Kidney (tissue), 14 donors: ENCODE measurements around the gene VPS4A. TPM values are rescaled to one million over a fixed set of nuclear protein-coding genes. Genes with fewer than 3 reads are reported as not detected.

Experiments
- DNase-seq, 5 donors: peaks; one replicate each; pipeline ENCODE4 v3.0.0-alpha.2; 2013 to 2020
- FAIRE-seq: peaks from 2 replicates; lab custom pipeline; 2012; peaks lifted over from hg19 to GRCh38; lab: Jason Lieb, UNC
- H3K27ac ChIP-seq, 2 donors: one replicate each; pipeline ENCODE4 v1.7.0; 2013; ENCODE audit warnings: low read depth in 2 of 2, low read length in 2 of 2, inconsistent platforms in 1 of 2
- H3K27me3 ChIP-seq: one replicate; pipeline ENCODE4 v1.7.1; 2013; ENCODE audit warnings: low read length, inconsistent platforms; ENCODE audit not compliant: control insufficient read depth, insufficient read depth
- H3K36me3 ChIP-seq, 3 donors: one replicate each; pipeline versions ENCODE4 v1.7.0 to v1.7.1; 2013; ENCODE audit warnings: low read length in 3 of 3, control low read depth in 1 of 3, inconsistent platforms in 1 of 3; ENCODE audit not compliant: insufficient read depth in 3 of 3, control insufficient read depth in 2 of 3
- H3K4me1 ChIP-seq, 3 donors: one replicate each; pipeline versions ENCODE4 v1.7.0 to v1.7.1; 2013; ENCODE audit warnings: low read length in 3 of 3, inconsistent platforms in 1 of 3, low read depth in 1 of 3; ENCODE audit not compliant: control insufficient read depth in 2 of 3, insufficient read depth in 2 of 3
- H3K4me3 ChIP-seq, 3 donors: one replicate each; pipeline versions ENCODE4 v1.7.0 to v1.8.1; 2013; ENCODE audit warnings: low read length in 3 of 3, control low read depth in 1 of 3, inconsistent platforms in 1 of 3
- H3K9ac ChIP-seq, 3 donors: one replicate each; pipeline versions ENCODE4 v1.7.0 to v1.7.1; 2013; ENCODE audit warnings: low read length in 3 of 3, control low read depth in 1 of 3, inconsistent platforms in 1 of 3
- H3K9me3 ChIP-seq, 3 donors: one replicate each; pipeline versions ENCODE4 v1.7.0 to v1.7.1; 2013; ENCODE audit warnings: low read length in 3 of 3, control low read depth in 1 of 3, inconsistent platforms in 1 of 3; ENCODE audit not compliant: control insufficient read depth in 2 of 3, insufficient read depth in 1 of 3
- CTCF ChIP-seq: IDR thresholded peaks from 3 replicates; pipeline ENCODE4 v1.5.1; 2012; ENCODE audit warnings: mild to moderate bottlenecking, moderate library complexity, borderline replicate concordance; ENCODE audit not compliant: insufficient read depth; ENCODE audit errors: extremely low read depth
- intact Hi-C: fragments of 100-400 bp; cut with DNase I; formaldehyde crosslinking; loops from one replicate; pipeline ENCODE4 v1.11.1; 2022
- polyA plus RNA-seq: library from polyadenylated mRNA; stranded (reverse); fragments of 350-450 nt; fragmentation: Illumina TruSeq; extraction: RNeasy Lipid Tissue Mini Kit (QIAGEN cat#74804); gene quantifications from one replicate; pipeline ENCODE4 v1.2.3, GENCODE V29; 2014; ENCODE audit warnings: low read depth, low replicate concordance; ENCODE audit not compliant: insufficient read depth
- total RNA-seq: library from RNA; stranded (reverse); fragmentation: NEBNext Ultra II Directional; extraction: Animal tissue kit (Norgen Biotek cat#: 25700); gene quantifications from one replicate; pipeline ENCODE4 v1.2.1, GENCODE V29; 2021
- donor health status: control.
- donor health status: control.
- donor health status: control.
- donor health status: control.
- donor health status: control.
- donor health status: DM: yes; HTN: yes; CAD: no.
- donor health status: Normal renal cell carcinoma (clear cell type).

The VPS4A gene
- total and polyA plus RNA-seq, 2 donors from 2014 or later = 38.6 to 62.1 TPM

GRCh38 chr16:69324013-69324531 is 12.9 kb downstream of the VPS4A start:
- intact Hi-C loops = no loop called here
- Histone ChIP-seq H3K4me3 (no peak overlapping the region), H3K36me3 (peaks cover 11 to 54% (median 40%) of the 10 kb centered on the region in 3 donors), H3K4me1 (peaks cover 0 to 37% (median 32%) of the 10 kb centered on the region in 3 donors), H3K27ac (peak overlapping the region; percentile 32 to 44), H3K27me3 (no peaks in the 10 kb centered on the region), H3K9me3 (no peaks in the 10 kb centered on the region), H3K9ac (no peak overlapping the region)
- no peak for FAIRE-seq
- TF ChIP-seq CTCF = no peak
- peak in 1 of 5 donors; percentile 82 for DNase-seq

- Histone ChIP-seq H3K27me3 (no peaks in the 10 kb centered on the region), H3K9ac (no peak overlapping the region), H3K36me3 (peaks cover 8 to 47% (median 34%) of the 10 kb centered on the region in 3 donors), H3K27ac (peak overlapping the region; percentile 32 to 59), H3K9me3 (no peaks in the 10 kb centered on the region), H3K4me1 (peaks cover 0 to 43% (median 36%) of the 10 kb centered on the region in 3 donors), H3K4me3 (no peak overlapping the region)
- TF ChIP-seq CTCF = no peak
- FAIRE-seq (no peak), DNase-seq (peak in 1 of 5 donors; percentile 63)
- intact Hi-C loops = no loop called here
These were observed 13.6 kb downstream of the VPS4A start for GRCh38 chr16:69324585-69325253.

GRCh38 chr16:69325784-69326171 is 14.6 kb downstream of the VPS4A start:
- no peak for FAIRE-seq
- peaks cover 0 to 43% (median 36%) of the 10 kb centered on the region in 3 donors for H3K4me1 ChIP-seq
- no peak for TF ChIP-seq CTCF
- H3K27ac ChIP-seq = peak overlapping the region; percentile 39 to 86
- peak overlapping the region in 1 of 3 donors; percentile 34 for H3K9ac ChIP-seq
- no peak for DNase-seq
- intact Hi-C loops = no loop called here
- peaks cover 8 to 37% (median 26%) of the 10 kb centered on the region in 3 donors for H3K36me3 ChIP-seq
- H3K27me3 ChIP-seq = no peaks in the 10 kb centered on the region
- H3K4me3 ChIP-seq = peak overlapping the region in 1 of 3 donors; percentile 43
- H3K9me3 ChIP-seq = no peaks in the 10 kb centered on the region
